Neural crest cell (in vitro differentiated cells): Measurements from ENCODE around the gene BCO1. TPM values are rescaled to one million over a fixed set of nuclear protein-coding genes. Genes with fewer than 3 reads are reported as not detected.

ENCODE experiments used
- DNase-seq: peaks from one replicate; pipeline ENCODE4 v3.0.0; 2021; ENCODE audit warnings: low read depth, mixed read lengths, low spot score
- H3K27ac Mint-ChIP-seq: one replicate; pipeline ENCODE4 v1.8.0; 2021; ENCODE audit warnings: mild to moderate bottlenecking, mixed read lengths; ENCODE audit not compliant: unreplicated experiment
- H3K27me3 Mint-ChIP-seq: 2 replicates; pipeline ENCODE4 v1.8.0; 2021; ENCODE audit warnings: low read depth, mild to moderate bottlenecking, mixed read lengths
- H3K36me3 Mint-ChIP-seq: 2 replicates; pipeline ENCODE4 v1.8.0; 2021; ENCODE audit warnings: low read depth, mild to moderate bottlenecking, mixed read lengths
- H3K4me1 Mint-ChIP-seq: 2 replicates; pipeline ENCODE4 v1.8.0; 2021; ENCODE audit warnings: mixed read lengths
- H3K4me3 Mint-ChIP-seq: one replicate; pipeline ENCODE4 v1.8.0; 2021; ENCODE audit warnings: mild to moderate bottlenecking, mixed read lengths
- H3K9me3 Mint-ChIP-seq: 2 replicates; pipeline ENCODE4 v1.8.0; 2021; ENCODE audit warnings: mixed read lengths
- CTCF ChIP-seq: fragments of 200-600 bp; sonication (generic); conservative IDR thresholded peaks from 2 replicates; pipeline ENCODE4 v1.5.0; 2021; ENCODE audit warnings: antibody characterized with exemption, mild to moderate bottlenecking
- total RNA-seq: library from RNA; stranded (reverse); gene quantifications from 2 replicates; pipeline ENCODE4 v1.2.1, GENCODE V29; 2021

BCO1 gene
- total RNA-seq, 1 donor from 2014 or later: not detected

- Mint-ChIP-seq H3K36me3 (peaks cover 2% of the 10 kb centered on the region), H3K9me3 (no peaks in the 10 kb centered on the region), H3K4me3 (no peak overlapping the region), H3K27ac (no peak overlapping the region), H3K4me1 (peaks cover 11% of the 10 kb centered on the region), H3K27me3 (no peaks in the 10 kb centered on the region)
- TF ChIP-seq CTCF: no peak
- no peak for DNase-seq
Measured at GRCh38 chr16:81327447-81328196, 89.1 kb downstream of the BCO1 start.

- DNase-seq: no peak
- Mint-ChIP-seq H3K4me1 (peaks cover 11% of the 10 kb centered on the region), H3K27me3 (no peaks in the 10 kb centered on the region), H3K36me3 (peaks cover 9% of the 10 kb centered on the region), H3K4me3 (no peak overlapping the region), H3K27ac (peak overlapping the region; percentile 63), H3K9me3 (no peaks in the 10 kb centered on the region)
- TF ChIP-seq CTCF: no peak
Measured at GRCh38 chr16:81329947-81330346, 91.5 kb downstream of the BCO1 start.

GRCh38 chr16:81333356-81333755 is 94.9 kb downstream of the BCO1 start:
- Mint-ChIP-seq H3K4me3 (no peak overlapping the region), H3K27me3 (no peaks in the 10 kb centered on the region), H3K9me3 (no peaks in the 10 kb centered on the region), H3K36me3 (peaks cover 11% of the 10 kb centered on the region), H3K4me1 (peaks cover 5% of the 10 kb centered on the region), H3K27ac (no peak overlapping the region)
- TF ChIP-seq CTCF: no peak
- DNase-seq: no peak

- no peak overlapping the region for H3K4me3 Mint-ChIP-seq
- H3K4me1 Mint-ChIP-seq: no peaks in the 10 kb centered on the region
- H3K36me3 Mint-ChIP-seq: peaks cover 19% of the 10 kb centered on the region
- peaks cover 6% of the 10 kb centered on the region for H3K9me3 Mint-ChIP-seq
- no peak overlapping the region for H3K27ac Mint-ChIP-seq
- no peaks in the 10 kb centered on the region for H3K27me3 Mint-ChIP-seq
- no peak for DNase-seq
- no peak for TF ChIP-seq CTCF
Measured at GRCh38 chr16:81335669-81336068, 97.2 kb downstream of the BCO1 start.

- H3K36me3 Mint-ChIP-seq: peaks cover 26% of the 10 kb centered on the region
- DNase-seq: no peak
- H3K9me3 Mint-ChIP-seq: peaks cover 12% of the 10 kb centered on the region
- H3K27me3 Mint-ChIP-seq: no peaks in the 10 kb centered on the region
- H3K4me3 Mint-ChIP-seq: no peak overlapping the region
- no peaks in the 10 kb centered on the region for H3K4me1 Mint-ChIP-seq
- TF ChIP-seq CTCF: no peak
- no peak overlapping the region for H3K27ac Mint-ChIP-seq
Measured at GRCh38 chr16:81337097-81337496, 98.6 kb downstream of the BCO1 start.

Other genes starting within 250 kb of the BCO1 start
- gene CMC2, start 231.8 kb upstream of the BCO1 start, total RNA-seq: 75.0 and 87.6 TPM in 2 replicates
- 66.3 TPM in 2 replicates for gene CENPN, start 231.5 kb upstream of the BCO1 start, total RNA-seq
- gene ATMIN, start 202.8 kb upstream of the BCO1 start, total RNA-seq: 49.1 and 51.4 TPM in 2 replicates
- gene C16orf46, start 161.5 kb upstream of the BCO1 start, total RNA-seq: 1.8 and 2.1 TPM in 2 replicates
- 79.2 and 87.0 TPM in 2 replicates for gene GCSH, start 142.3 kb upstream of the BCO1 start, total RNA-seq
- gene GAN, start 76.3 kb downstream of the BCO1 start, total RNA-seq: 16.1 and 18.6 TPM in 2 replicates
- 41.2 and 44.6 TPM in 2 replicates for gene CMIP, start 206.1 kb downstream of the BCO1 start, total RNA-seq